Glutamatergic neuron (in vitro differentiated cells): ENCODE data around the gene CUL4B. TPM values are rescaled to one million over a fixed set of nuclear protein-coding genes. Genes with fewer than 3 reads are reported as not detected.
A peak's percentile ranks its signal among the peaks of the same experiment; 100 is the strongest.
"Not testable (repeated sequence)": the region's sequence is repeated elsewhere in the genome, so short reads cannot be mapped to it uniquely, and the experiment has no call there.

ENCODE experiments used
- DNase-seq: peaks from one replicate; pipeline ENCODE4 v3.0.0; 2022
- H3K27ac Mint-ChIP-seq: one replicate; pipeline ENCODE4 v1.8.0; 2020; ENCODE audit warnings: mild to moderate bottlenecking, mixed read lengths, inconsistent platforms; ENCODE audit not compliant: unreplicated experiment
- H3K27me3 Mint-ChIP-seq: one replicate; pipeline ENCODE4 v1.8.0; 2020; ENCODE audit warnings: mild to moderate bottlenecking, moderate library complexity, mixed read lengths, inconsistent platforms; ENCODE audit not compliant: unreplicated experiment
- H3K36me3 Mint-ChIP-seq: one replicate; pipeline ENCODE4 v1.8.0; 2020; ENCODE audit warnings: mild to moderate bottlenecking, mixed read lengths, inconsistent platforms; ENCODE audit not compliant: unreplicated experiment
- H3K4me1 Mint-ChIP-seq: one replicate; pipeline ENCODE4 v1.8.0; 2020; ENCODE audit warnings: mild to moderate bottlenecking, low read depth, mixed read lengths, inconsistent platforms; ENCODE audit not compliant: unreplicated experiment
- H3K4me3 Mint-ChIP-seq: one replicate; pipeline ENCODE4 v1.8.0; 2020; ENCODE audit warnings: mild to moderate bottlenecking, mixed read lengths, inconsistent platforms; ENCODE audit not compliant: unreplicated experiment
- H3K9me3 Mint-ChIP-seq: one replicate; pipeline ENCODE4 v1.8.0; 2020; ENCODE audit warnings: mild to moderate bottlenecking, moderate library complexity, mixed read lengths, inconsistent platforms; ENCODE audit not compliant: unreplicated experiment
- total RNA-seq: library from RNA; stranded (reverse); fragmentation: NEBNext Ultra II Directional; extraction: Animal tissue kit (Norgen Biotek cat#: 25700); gene quantifications from one replicate; pipeline ENCODE4 v1.2.1, GENCODE V29; 2021; ENCODE audit not compliant: unreplicated experiment
- TF ChIP-seq, protein P1 (sequence below): fragments of 200-600 bp; sonication (generic); IDR thresholded peaks from one replicate; pipeline ENCODE4 v1.5.0; 2021; ENCODE audit not compliant: partially characterized antibody, unreplicated experiment

The CUL4B gene
- total RNA-seq, 1 donor from 2014 or later, result 33.0 TPM

DNA sequence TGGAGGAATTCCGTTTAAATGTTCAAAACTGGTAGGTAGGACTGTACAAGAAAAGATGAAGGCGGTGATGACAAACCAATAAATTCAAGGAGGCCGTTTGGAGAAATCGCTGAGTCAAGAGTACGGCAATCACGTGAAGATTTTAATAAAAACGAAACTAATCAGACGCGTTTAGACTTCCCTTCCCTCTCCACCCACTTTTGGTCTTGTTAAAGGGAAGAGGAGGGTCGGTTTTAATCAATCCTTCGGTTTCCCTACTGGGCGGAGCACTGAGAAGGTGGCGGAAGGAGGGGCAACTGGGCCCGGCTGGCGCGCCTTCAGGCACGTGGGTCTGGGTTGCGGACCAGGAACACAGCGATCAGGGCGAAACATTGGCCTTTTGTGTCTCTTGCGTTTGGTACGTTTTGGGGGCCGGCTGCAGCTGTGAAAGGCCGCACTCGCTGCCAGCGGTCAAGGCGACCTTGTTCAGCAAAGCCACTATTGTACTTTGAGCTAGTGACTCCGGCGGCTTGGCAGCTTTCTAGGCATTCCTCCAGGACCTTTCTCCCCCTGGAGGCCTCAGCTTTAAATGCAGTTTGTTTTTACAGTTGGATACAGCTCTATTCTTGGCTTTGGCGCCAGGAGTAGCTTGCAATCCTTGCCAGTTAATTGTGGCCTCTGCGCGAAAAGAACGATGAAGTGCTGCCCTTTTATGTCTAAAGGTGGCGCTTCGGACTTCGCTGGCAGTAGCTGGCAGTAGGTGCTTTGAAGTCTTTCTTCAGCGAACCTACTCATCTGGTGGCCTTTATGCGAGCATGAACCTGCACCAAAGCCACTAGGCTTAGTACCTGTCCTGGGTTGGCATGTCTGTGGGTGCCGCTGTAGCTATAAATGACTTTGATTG lies 74.9 kb downstream of the CUL4B start:
- Mint-ChIP-seq H3K9me3 (peaks cover 2% of the 10 kb centered on the region), H3K27ac (peak overlapping the region; percentile 52), H3K27me3 (no peaks in the 10 kb centered on the region), H3K36me3 (no peaks in the 10 kb centered on the region), H3K4me3 (peak overlapping the region; percentile 86), H3K4me1 (no peaks in the 10 kb centered on the region)
- DNase-seq, result peak; percentile 47
- TF ChIP-seq, protein P1, sequence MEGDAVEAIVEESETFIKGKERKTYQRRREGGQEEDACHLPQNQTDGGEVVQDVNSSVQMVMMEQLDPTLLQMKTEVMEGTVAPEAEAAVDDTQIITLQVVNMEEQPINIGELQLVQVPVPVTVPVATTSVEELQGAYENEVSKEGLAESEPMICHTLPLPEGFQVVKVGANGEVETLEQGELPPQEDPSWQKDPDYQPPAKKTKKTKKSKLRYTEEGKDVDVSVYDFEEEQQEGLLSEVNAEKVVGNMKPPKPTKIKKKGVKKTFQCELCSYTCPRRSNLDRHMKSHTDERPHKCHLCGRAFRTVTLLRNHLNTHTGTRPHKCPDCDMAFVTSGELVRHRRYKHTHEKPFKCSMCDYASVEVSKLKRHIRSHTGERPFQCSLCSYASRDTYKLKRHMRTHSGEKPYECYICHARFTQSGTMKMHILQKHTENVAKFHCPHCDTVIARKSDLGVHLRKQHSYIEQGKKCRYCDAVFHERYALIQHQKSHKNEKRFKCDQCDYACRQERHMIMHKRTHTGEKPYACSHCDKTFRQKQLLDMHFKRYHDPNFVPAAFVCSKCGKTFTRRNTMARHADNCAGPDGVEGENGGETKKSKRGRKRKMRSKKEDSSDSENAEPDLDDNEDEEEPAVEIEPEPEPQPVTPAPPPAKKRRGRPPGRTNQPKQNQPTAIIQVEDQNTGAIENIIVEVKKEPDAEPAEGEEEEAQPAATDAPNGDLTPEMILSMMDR, result peak; percentile 68

- no peak for DNase-seq
- Mint-ChIP-seq H3K9me3 (peaks cover 2% of the 10 kb centered on the region), H3K27me3 (no peaks in the 10 kb centered on the region), H3K36me3 (no peaks in the 10 kb centered on the region), H3K4me1 (no peaks in the 10 kb centered on the region), H3K27ac (peak overlapping the region; percentile 52), H3K4me3 (peak overlapping the region; percentile 86)
- TF ChIP-seq, protein P1, result no peak
Measured at GRCh38 chrX:120485315-120485637, 75.5 kb downstream of the CUL4B start.

GRCh38 chrX:120477453-120477852 lies 83.3 kb downstream of the CUL4B start:
- no peaks in the 10 kb centered on the region for H3K36me3 Mint-ChIP-seq
- no peaks in the 10 kb centered on the region for H3K4me1 Mint-ChIP-seq
- H3K27me3 Mint-ChIP-seq, result no peaks in the 10 kb centered on the region
- no peaks in the 10 kb centered on the region for H3K9me3 Mint-ChIP-seq
- no peak overlapping the region for H3K4me3 Mint-ChIP-seq
- DNase-seq, result no peak
- TF ChIP-seq, protein P1, result no peak
- H3K27ac Mint-ChIP-seq, result no peak overlapping the region

- Mint-ChIP-seq H3K27me3 (no peaks in the 10 kb centered on the region), H3K27ac (no peak overlapping the region), H3K9me3 (no peaks in the 10 kb centered on the region), H3K4me1 (no peaks in the 10 kb centered on the region), H3K4me3 (no peak overlapping the region), H3K36me3 (no peaks in the 10 kb centered on the region)
- no peak for DNase-seq
- TF ChIP-seq, protein P1, result no peak
Measured at GRCh38 chrX:120476714-120477113, 84.0 kb downstream of the CUL4B start.

DNA sequence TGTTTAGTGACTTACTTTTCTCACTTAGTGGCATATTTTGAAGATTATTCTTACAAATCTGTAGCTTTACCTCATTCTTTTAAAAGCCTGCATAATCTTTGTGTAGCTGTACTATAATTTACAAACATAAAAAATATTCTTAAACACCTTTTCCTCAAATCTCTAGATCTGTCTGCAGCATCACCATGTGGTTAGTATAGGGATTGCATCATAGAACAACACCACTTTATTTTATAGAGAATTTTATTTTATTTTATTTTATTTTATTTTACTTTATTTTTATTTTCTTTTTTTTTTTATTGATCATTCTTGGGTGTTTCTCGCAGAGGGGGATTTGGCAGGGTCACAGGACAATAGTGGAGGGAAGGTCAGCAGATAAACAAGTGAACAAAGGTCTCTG lies 85.3 kb downstream of the CUL4B start:
- TF ChIP-seq, protein P1, result peak; percentile 60
- H3K4me3 Mint-ChIP-seq, H3K9me3 Mint-ChIP-seq, H3K27ac Mint-ChIP-seq, DNase-seq, H3K27me3 Mint-ChIP-seq, H3K4me1 Mint-ChIP-seq, H3K36me3 Mint-ChIP-seq: not testable (repeated sequence)
